BJ (cell line): ENCODE measurements around the gene PHKG2. TPM values are rescaled to one million over a fixed set of nuclear protein-coding genes. Genes with fewer than 3 reads are reported as not detected.

Experiments used
- CTCF ChIA-PET: fragments of 350-600 bp; formaldehyde crosslinking; extraction: SDS; loops from one replicate; lab custom pipeline; 2021; ENCODE audit warnings: antibody characterized with exemption, inconsistent platforms; lab: Yijun Ruan, JAX
- POLR2A ChIA-PET: fragments of 300-600 bp; sonication (Branson Sonifier 250); formaldehyde crosslinking; extraction: SDS; loops from one replicate; lab custom pipeline; 2021; ENCODE audit warnings: antibody characterized with exemption; lab: Charles Lee
- DNase-seq: peaks from one replicate; pipeline ENCODE4 v3.0.0-alpha.2; 2011; ENCODE audit warnings: low read depth
- H3K27me3 ChIP-seq: 2 replicates; pipeline ENCODE4 v1.6.0; 2011; ENCODE audit warnings: low read length; ENCODE audit not compliant: control insufficient read depth, insufficient read depth
- H3K36me3 ChIP-seq: 2 replicates; pipeline ENCODE4 v1.5.1; 2011; ENCODE audit warnings: low read length; ENCODE audit not compliant: control insufficient read depth, insufficient read depth
- H3K4me3 ChIP-seq: 2 replicates; pipeline ENCODE4 v1.5.1; 2011; ENCODE audit warnings: low read depth, mild to moderate bottlenecking, control low read depth, low read length
- polyA plus RNA-seq: library from polyadenylated mRNA; depleted of rRNA; stranded (reverse); fragments of >200 nt; gene quantifications from 2 replicates; pipeline ENCODE4 v1.2.3, GENCODE V29; 2011
- TF ChIP-seq, protein P1 (sequence below): IDR thresholded peaks from 2 replicates; pipeline ENCODE4 v1.5.1; 2011; ENCODE audit warnings: low read depth, mild to moderate bottlenecking, control low read depth, inconsistent platforms, low read length, moderate library complexity; ENCODE audit not compliant: insufficient read depth

PHKG2 gene
- polyA plus RNA-seq, 1 experiment = 32.4 TPM

DNA sequence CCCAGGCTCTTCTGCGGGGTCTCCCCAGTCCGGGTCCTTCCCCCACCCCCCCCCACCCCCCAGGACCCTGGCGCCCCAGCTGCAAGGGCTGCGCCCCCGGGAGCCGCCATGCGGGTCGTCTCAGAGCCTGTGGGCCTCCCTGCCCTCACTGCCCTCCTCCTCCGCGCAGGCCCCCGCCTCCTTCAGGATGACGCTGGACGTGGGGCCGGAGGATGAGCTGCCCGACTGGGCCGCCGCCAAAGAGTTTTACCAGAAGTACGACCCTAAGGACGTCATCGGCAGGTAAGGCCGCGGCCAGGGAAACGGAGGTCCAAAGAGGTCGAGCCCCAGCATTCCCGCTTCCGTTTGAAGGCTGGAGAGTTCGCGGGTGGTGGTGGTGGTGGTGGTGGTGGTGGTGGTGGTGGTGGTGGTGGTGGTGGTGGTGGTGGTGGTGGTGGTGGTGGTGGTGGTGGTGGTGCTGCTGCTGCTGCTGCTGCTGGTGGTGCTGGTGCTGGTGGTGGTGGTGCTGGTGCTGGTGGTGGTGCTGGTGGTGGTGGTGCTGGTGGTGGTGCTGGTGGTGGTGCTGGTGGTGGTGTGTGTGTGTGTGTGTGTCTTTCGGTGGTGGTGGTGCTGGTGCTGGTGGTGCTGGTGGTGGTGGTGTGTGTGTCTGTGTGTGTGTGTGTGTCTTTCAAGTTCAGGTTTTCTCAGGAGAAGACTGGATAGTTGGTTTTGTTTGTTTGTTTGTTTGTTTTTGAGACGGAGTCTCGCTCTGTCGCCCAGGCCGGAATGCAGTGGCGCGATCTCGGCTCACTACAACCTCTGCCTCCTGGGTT lies 615 bp downstream of the PHKG2 start:
- DNase-seq = no peak
- H3K4me3 ChIP-seq = peak overlapping the region; percentile 99
- H3K27me3 ChIP-seq = no peaks in the 10 kb centered on the region
- TF ChIP-seq, protein P1, sequence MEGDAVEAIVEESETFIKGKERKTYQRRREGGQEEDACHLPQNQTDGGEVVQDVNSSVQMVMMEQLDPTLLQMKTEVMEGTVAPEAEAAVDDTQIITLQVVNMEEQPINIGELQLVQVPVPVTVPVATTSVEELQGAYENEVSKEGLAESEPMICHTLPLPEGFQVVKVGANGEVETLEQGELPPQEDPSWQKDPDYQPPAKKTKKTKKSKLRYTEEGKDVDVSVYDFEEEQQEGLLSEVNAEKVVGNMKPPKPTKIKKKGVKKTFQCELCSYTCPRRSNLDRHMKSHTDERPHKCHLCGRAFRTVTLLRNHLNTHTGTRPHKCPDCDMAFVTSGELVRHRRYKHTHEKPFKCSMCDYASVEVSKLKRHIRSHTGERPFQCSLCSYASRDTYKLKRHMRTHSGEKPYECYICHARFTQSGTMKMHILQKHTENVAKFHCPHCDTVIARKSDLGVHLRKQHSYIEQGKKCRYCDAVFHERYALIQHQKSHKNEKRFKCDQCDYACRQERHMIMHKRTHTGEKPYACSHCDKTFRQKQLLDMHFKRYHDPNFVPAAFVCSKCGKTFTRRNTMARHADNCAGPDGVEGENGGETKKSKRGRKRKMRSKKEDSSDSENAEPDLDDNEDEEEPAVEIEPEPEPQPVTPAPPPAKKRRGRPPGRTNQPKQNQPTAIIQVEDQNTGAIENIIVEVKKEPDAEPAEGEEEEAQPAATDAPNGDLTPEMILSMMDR = no peak
- peaks cover 14% of the 10 kb centered on the region for H3K36me3 ChIP-seq
- POLR2A ChIA-PET = no interaction called here
- CTCF ChIA-PET = interaction anchor here (1.3 to 1.8 kb wide), 2 partner anchors 11 to 120 kb away, joined by 3 read pairs; no protein-coding TSS in a partner anchor

GRCh38 chr16:30750201-30750600 lies 2.0 kb downstream of the PHKG2 start:
- no peak for DNase-seq
- H3K36me3 ChIP-seq = peaks cover 11% of the 10 kb centered on the region
- H3K4me3 ChIP-seq = no peak overlapping the region
- H3K27me3 ChIP-seq = no peaks in the 10 kb centered on the region
- TF ChIP-seq, protein P1 = no peak
- ChIA-PET POLR2A (no interaction called here), CTCF (no interaction called here)

- Histone ChIP-seq H3K36me3 (peaks cover 12% of the 10 kb centered on the region), H3K27me3 (no peaks in the 10 kb centered on the region), H3K4me3 (no peak overlapping the region)
- POLR2A ChIA-PET = no interaction called here
- TF ChIP-seq, protein P1 = no peak
- CTCF ChIA-PET = no interaction called here
- DNase-seq = no peak
Observed at GRCh38 chr16:30750876-30751465, 2.7 kb downstream of the PHKG2 start.

- ChIA-PET POLR2A (no interaction called here), CTCF (no interaction called here)
- TF ChIP-seq, protein P1 = no peak
Observed at GRCh38 chr16:30753596-30753995, 5.4 kb downstream of the PHKG2 start.

GRCh38 chr16:30755955-30756780 lies 7.9 kb downstream of the PHKG2 start:
- TF ChIP-seq, protein P1 = no peak
- Histone ChIP-seq H3K27me3 (no peaks in the 10 kb centered on the region), H3K4me3 (no peak overlapping the region), H3K36me3 (peaks cover 21% of the 10 kb centered on the region)
- ChIA-PET POLR2A (no interaction called here), CTCF (no interaction called here)
- DNase-seq = no peak

More at GRCh38 chr16:30753596-30753995, 5.4 kb downstream of the PHKG2 start:
- H3K4me3 ChIP-seq = no peak overlapping the region
- no peak for DNase-seq
- H3K27me3 ChIP-seq = no peaks in the 10 kb centered on the region
- H3K36me3 ChIP-seq = peaks cover 23% of the 10 kb centered on the region
